Measurements from ENCODE around the gene POR.

GRCh38 chr7:75994388-75995051 is 79.6 kb downstream of the POR start, which contains the start of gene TMEM120A:
- TF ChIP-seq, protein P1, sequence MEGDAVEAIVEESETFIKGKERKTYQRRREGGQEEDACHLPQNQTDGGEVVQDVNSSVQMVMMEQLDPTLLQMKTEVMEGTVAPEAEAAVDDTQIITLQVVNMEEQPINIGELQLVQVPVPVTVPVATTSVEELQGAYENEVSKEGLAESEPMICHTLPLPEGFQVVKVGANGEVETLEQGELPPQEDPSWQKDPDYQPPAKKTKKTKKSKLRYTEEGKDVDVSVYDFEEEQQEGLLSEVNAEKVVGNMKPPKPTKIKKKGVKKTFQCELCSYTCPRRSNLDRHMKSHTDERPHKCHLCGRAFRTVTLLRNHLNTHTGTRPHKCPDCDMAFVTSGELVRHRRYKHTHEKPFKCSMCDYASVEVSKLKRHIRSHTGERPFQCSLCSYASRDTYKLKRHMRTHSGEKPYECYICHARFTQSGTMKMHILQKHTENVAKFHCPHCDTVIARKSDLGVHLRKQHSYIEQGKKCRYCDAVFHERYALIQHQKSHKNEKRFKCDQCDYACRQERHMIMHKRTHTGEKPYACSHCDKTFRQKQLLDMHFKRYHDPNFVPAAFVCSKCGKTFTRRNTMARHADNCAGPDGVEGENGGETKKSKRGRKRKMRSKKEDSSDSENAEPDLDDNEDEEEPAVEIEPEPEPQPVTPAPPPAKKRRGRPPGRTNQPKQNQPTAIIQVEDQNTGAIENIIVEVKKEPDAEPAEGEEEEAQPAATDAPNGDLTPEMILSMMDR (IDR thresholded peaks at IDR 0.05; ENCODE audit: low read length), result no peak
- TF ChIP-seq EZH2 (IDR thresholded peaks at IDR 0.05; ENCODE audit: borderline replicate concordance, low read length), result no peak

Data from OCI-LY1 (cell line).